ENCODE measurements around the gene SORCS3. TPM values are rescaled to one million over a fixed set of nuclear protein-coding genes. Genes with fewer than 3 reads are reported as not detected.

Gene SORCS3
- total and polyA plus RNA-seq, 2 of the 4 experiments (the other 2 are of a cell fraction): not detected

DNA sequence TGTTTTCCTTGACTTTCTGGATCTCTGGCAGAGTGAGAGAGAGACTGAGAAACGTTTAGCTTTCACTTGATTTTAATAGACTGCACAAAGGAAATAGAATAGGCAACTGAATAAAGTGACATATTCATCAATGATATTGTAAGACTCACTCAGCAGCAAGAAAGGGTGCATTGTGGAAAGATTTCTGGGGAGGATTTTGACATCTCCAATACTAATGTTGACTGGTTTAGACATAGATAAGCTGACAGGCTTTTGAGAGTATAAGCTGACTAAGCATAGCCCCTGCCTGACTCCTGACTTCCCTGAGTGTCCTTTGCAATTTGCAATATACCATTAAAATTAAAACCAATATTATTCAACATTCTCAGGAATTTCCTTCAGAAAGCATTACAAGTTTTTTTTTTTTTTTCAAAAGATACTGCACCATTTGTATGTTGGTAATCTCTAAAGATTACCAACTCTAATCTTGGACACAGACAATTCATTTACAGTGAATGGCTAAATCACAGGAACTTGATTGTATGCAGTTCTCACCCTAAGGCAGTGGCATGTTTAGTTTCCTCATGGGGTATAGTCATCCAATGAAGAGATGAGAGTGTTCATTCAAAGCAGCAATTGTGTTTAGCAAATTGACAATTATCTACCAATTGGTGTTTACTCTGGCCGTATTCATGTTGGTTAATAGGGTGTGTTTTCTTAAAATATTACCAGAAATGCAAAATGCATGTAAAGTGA, 325.6 kb downstream of the SORCS3 start:
- Histone ChIP-seq H3K23ac (ENCODE audit: low read depth, low read length) (no peak overlapping the region), H3K36me3 (ENCODE audit: control insufficient read depth, insufficient read depth, low read length) (no peaks in the 10 kb centered on the region), H4K5ac (ENCODE audit: low read depth, low read length) (no peak overlapping the region), H3K9me1 (ENCODE audit: insufficient read depth, low read length) (no peaks in the 10 kb centered on the region), H3K4ac (ENCODE audit: low read depth, low read length) (no peak overlapping the region), H4K8ac (ENCODE audit: low read depth in 2 of 2, low read length in 2 of 2) (no peak overlapping the region), H3K4me1 (ENCODE audit: control insufficient read depth, insufficient read depth, low read length) (no peaks in the 10 kb centered on the region), H3K4me3 (ENCODE audit: insufficient read depth, low read depth, low read length) (no peak overlapping the region), H2BK15ac (ENCODE audit: low read depth, low read length) (no peak overlapping the region), H3K9me3 (ENCODE audit: control insufficient read depth, insufficient read depth, low read length) (peaks cover 15% of the 10 kb centered on the region), H2BK20ac (ENCODE audit: low read depth, low read length) (no peak overlapping the region), H3K27me3 (ENCODE audit: control insufficient read depth, insufficient read depth, low read length) (no peaks in the 10 kb centered on the region), H2AK5ac (ENCODE audit: low read depth, low read length) (no peak overlapping the region), H2BK120ac (ENCODE audit: low read depth, low read length) (no peak overlapping the region), H3K4me2 (ENCODE audit: low read depth, low read length) (no peak overlapping the region), H3K27ac (ENCODE audit: insufficient read depth, low read length) (no peak overlapping the region), H4K91ac (ENCODE audit: insufficient read depth, low read depth, low read length) (no peak overlapping the region), H3K18ac (ENCODE audit: low read depth, low read length) (no peak overlapping the region), H3K79me1 (ENCODE audit: low read depth in 1 of 2, low read length in 2 of 2) (no peaks in the 10 kb centered on the region), H3K9ac (ENCODE audit: low read depth, low read length) (no peak overlapping the region), H4K20me1 (ENCODE audit: insufficient read depth, low read length) (no peaks in the 10 kb centered on the region), H2AFZ (replicated peaks; ENCODE audit: low read length, poor library complexity) (no peak overlapping the region), H2BK5ac (ENCODE audit: low read depth, low read length, poor library complexity, severe bottlenecking) (no peak overlapping the region), H3K14ac (replicated peaks; ENCODE audit: low read depth, low read length) (no peak overlapping the region), H2AK9ac (replicated peaks; ENCODE audit: low read depth, low read length, poor library complexity) (no peak overlapping the region), H3K56ac (ENCODE audit: extremely low read depth, insufficient read depth, low read length) (no peak overlapping the region)
- ChIA-PET POLR2A (ENCODE audit: unreplicated experiment) (no interaction called here), CTCF (no interaction called here)
- BruUV-seq (replicated peaks): no TSS peak
- intact Hi-C loops (cut with micrococcal nuclease): no loop called here
- no peak for TF ChIP-seq NFE2L2 (IDR thresholded peaks at IDR 0.05; ENCODE audit: low read depth, low read length)
- TF ChIP-seq MAZ (IDR thresholded peaks at IDR 0.05; ENCODE audit: borderline replicate concordance, low read depth, low read length): no peak
- TF ChIP-seq, protein P1, sequence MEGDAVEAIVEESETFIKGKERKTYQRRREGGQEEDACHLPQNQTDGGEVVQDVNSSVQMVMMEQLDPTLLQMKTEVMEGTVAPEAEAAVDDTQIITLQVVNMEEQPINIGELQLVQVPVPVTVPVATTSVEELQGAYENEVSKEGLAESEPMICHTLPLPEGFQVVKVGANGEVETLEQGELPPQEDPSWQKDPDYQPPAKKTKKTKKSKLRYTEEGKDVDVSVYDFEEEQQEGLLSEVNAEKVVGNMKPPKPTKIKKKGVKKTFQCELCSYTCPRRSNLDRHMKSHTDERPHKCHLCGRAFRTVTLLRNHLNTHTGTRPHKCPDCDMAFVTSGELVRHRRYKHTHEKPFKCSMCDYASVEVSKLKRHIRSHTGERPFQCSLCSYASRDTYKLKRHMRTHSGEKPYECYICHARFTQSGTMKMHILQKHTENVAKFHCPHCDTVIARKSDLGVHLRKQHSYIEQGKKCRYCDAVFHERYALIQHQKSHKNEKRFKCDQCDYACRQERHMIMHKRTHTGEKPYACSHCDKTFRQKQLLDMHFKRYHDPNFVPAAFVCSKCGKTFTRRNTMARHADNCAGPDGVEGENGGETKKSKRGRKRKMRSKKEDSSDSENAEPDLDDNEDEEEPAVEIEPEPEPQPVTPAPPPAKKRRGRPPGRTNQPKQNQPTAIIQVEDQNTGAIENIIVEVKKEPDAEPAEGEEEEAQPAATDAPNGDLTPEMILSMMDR (conservative IDR thresholded peaks at IDR 0.05; ENCODE audit: low read depth, low read length): no peak
- TF ChIP-seq RAD21 (IDR thresholded peaks at IDR 0.05; ENCODE audit: low read length): no peak
- TF ChIP-seq MXI1 (IDR thresholded peaks at IDR 0.05; ENCODE audit: borderline replicate concordance, low read depth, low read length): no peak
- no peak for TF ChIP-seq SMC3 (IDR thresholded peaks at IDR 0.05; ENCODE audit: low read depth, low read length)
- TF ChIP-seq RCOR1 (IDR thresholded peaks at IDR 0.05; ENCODE audit: insufficient replicate concordance, low read length): no peak
- TF ChIP-seq CHD1 (IDR thresholded peaks at IDR 0.05; ENCODE audit: low read depth, low read length): no peak
- TF ChIP-seq FOS (IDR thresholded peaks at IDR 0.05; ENCODE audit: low read depth, low read length): no peak
- TF ChIP-seq RFX5 (IDR thresholded peaks at IDR 0.05; ENCODE audit: low read depth, low read length): no peak
- TF ChIP-seq ELK1 (IDR thresholded peaks at IDR 0.05; ENCODE audit: borderline replicate concordance, low read depth, low read length): no peak
- TF ChIP-seq, protein P2, sequence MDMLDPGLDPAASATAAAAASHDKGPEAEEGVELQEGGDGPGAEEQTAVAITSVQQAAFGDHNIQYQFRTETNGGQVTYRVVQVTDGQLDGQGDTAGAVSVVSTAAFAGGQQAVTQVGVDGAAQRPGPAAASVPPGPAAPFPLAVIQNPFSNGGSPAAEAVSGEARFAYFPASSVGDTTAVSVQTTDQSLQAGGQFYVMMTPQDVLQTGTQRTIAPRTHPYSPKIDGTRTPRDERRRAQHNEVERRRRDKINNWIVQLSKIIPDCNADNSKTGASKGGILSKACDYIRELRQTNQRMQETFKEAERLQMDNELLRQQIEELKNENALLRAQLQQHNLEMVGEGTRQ (IDR thresholded peaks at IDR 0.05; ENCODE audit: low read depth, low read length): no peak
- TF ChIP-seq MAFK (IDR thresholded peaks at IDR 0.05; ENCODE audit: low read depth, low read length): no peak
- no peak for TF ChIP-seq POLR2A (IDR thresholded peaks at IDR 0.05; ENCODE audit: low read depth, low read length)
- TF ChIP-seq CEBPB (IDR thresholded peaks at IDR 0.05; ENCODE audit: low read depth, low read length): no peak
- no peak for TF ChIP-seq BHLHE40 (IDR thresholded peaks at IDR 0.05; ENCODE audit: low read depth, low read length)
- no CpG with 5 or more reads among the region's 2 CpGs for WGBS, 2 experiments (ENCODE audit: extremely low coverage in 2 of 2, insufficient read length in 1 of 2)
- dilution Hi-C loops (cut with HindIII; ENCODE audit: low sequenced_read_pairs, unreplicated experiment): no loop called here
- no peak for ATAC-seq (ENCODE audit: low read depth)
- in situ Hi-C loops (cut with MboI; ENCODE audit: low sequenced_read_pairs): no loop called here
- no peak for DNase-seq

Measured in IMR-90 (cell line).